Progenitor cell of endocrine pancreas (in vitro differentiated cells): Measurements from ENCODE around the gene TRIL. TPM values are rescaled to one million over a fixed set of nuclear protein-coding genes. Genes with fewer than 3 reads are reported as not detected.

ENCODE experiments used
- DNase-seq: peaks from one replicate; pipeline ENCODE4 v3.0.0; 2021; ENCODE audit warnings: low spot score; ENCODE audit not compliant: unreplicated experiment
- H3K27ac Mint-ChIP-seq: 2 replicates; pipeline ENCODE4 v1.8.0; 2021; ENCODE audit warnings: mild to moderate bottlenecking, moderate library complexity, mixed read lengths
- H3K27me3 Mint-ChIP-seq: 2 replicates; pipeline ENCODE4 v1.8.0; 2021; ENCODE audit warnings: mixed read lengths
- H3K36me3 Mint-ChIP-seq: 2 replicates; pipeline ENCODE4 v1.8.0; 2022; ENCODE audit warnings: mixed read lengths; ENCODE audit not compliant: insufficient read depth
- H3K4me1 Mint-ChIP-seq: 2 replicates; pipeline ENCODE4 v1.8.0; 2021; ENCODE audit warnings: low read depth, mixed read lengths
- H3K4me3 Mint-ChIP-seq: 2 replicates; pipeline ENCODE4 v1.8.0; 2021; ENCODE audit warnings: low read depth, mild to moderate bottlenecking, moderate library complexity, mixed read lengths
- H3K9me3 Mint-ChIP-seq: 2 replicates; pipeline ENCODE4 v1.8.0; 2021; ENCODE audit warnings: low read depth, mixed read lengths
- CTCF ChIP-seq: fragments of 200-600 bp; sonication (generic); IDR thresholded peaks from one replicate; pipeline ENCODE4 v1.5.0; 2021; ENCODE audit warnings: antibody characterized with exemption, mild to moderate bottlenecking; ENCODE audit not compliant: unreplicated experiment
- total RNA-seq: library from RNA; stranded (reverse); gene quantifications from 2 replicates; pipeline ENCODE4 v1.2.1, GENCODE V29; 2021

TRIL gene
- total RNA-seq, 1 donor from 2014 or later = 8.0 TPM

- no peak for DNase-seq
- Mint-ChIP-seq H3K4me3 (no peak overlapping the region), H3K36me3 (peaks cover 1% of the 10 kb centered on the region), H3K4me1 (no peaks in the 10 kb centered on the region), H3K27ac (no peak overlapping the region), H3K9me3 (peaks cover 16% of the 10 kb centered on the region), H3K27me3 (no peaks in the 10 kb centered on the region)
- no peak for TF ChIP-seq CTCF
Observed at GRCh38 chr7:28976022-28976421, 17.9 kb upstream of the TRIL start.

- H3K4me1 Mint-ChIP-seq = no peaks in the 10 kb centered on the region
- no peak for DNase-seq
- H3K36me3 Mint-ChIP-seq = peaks cover 1% of the 10 kb centered on the region
- H3K27ac Mint-ChIP-seq = no peak overlapping the region
- no peak overlapping the region for H3K4me3 Mint-ChIP-seq
- H3K9me3 Mint-ChIP-seq = peaks cover 16% of the 10 kb centered on the region
- no peaks in the 10 kb centered on the region for H3K27me3 Mint-ChIP-seq
- TF ChIP-seq CTCF = no peak
Observed at GRCh38 chr7:28973591-28973990, 15.5 kb upstream of the TRIL start.

GRCh38 chr7:28964056-28964455 is 5.9 kb upstream of the TRIL start:
- Mint-ChIP-seq H3K27me3 (peaks cover 27% of the 10 kb centered on the region), H3K4me3 (no peak overlapping the region), H3K36me3 (no peaks in the 10 kb centered on the region), H3K9me3 (no peaks in the 10 kb centered on the region), H3K4me1 (no peaks in the 10 kb centered on the region), H3K27ac (no peak overlapping the region)
- DNase-seq = no peak
- no peak for TF ChIP-seq CTCF

- no peaks in the 10 kb centered on the region for H3K36me3 Mint-ChIP-seq
- H3K27me3 Mint-ChIP-seq = peaks cover 44% of the 10 kb centered on the region
- no peak overlapping the region for H3K4me3 Mint-ChIP-seq
- peaks cover 4% of the 10 kb centered on the region for H3K4me1 Mint-ChIP-seq
- H3K9me3 Mint-ChIP-seq = no peaks in the 10 kb centered on the region
- no peak overlapping the region for H3K27ac Mint-ChIP-seq
- TF ChIP-seq CTCF = no peak
- no peak for DNase-seq
Observed at GRCh38 chr7:28961972-28962371, 3.8 kb upstream of the TRIL start.

GRCh38 chr7:28960071-28960840 is 2.1 kb upstream of the TRIL start:
- Mint-ChIP-seq H3K9me3 (no peaks in the 10 kb centered on the region), H3K27me3 (peaks cover 47% of the 10 kb centered on the region), H3K27ac (no peak overlapping the region), H3K4me3 (no peak overlapping the region), H3K4me1 (peaks cover 4% of the 10 kb centered on the region), H3K36me3 (no peaks in the 10 kb centered on the region)
- no peak for DNase-seq
- no peak for TF ChIP-seq CTCF
